K562 (cell line): ENCODE results near the gene ZNF200. TPM values are rescaled to one million over a fixed set of nuclear protein-coding genes. Genes with fewer than 3 reads are reported as not detected.
A peak's percentile ranks its signal among the peaks of the same experiment; 100 is the strongest.
"Not testable (repeated sequence)": the region's sequence is repeated elsewhere in the genome, so short reads cannot be mapped to it uniquely, and the experiment has no call there.

Source experiments
- ATAC-seq: fragments of 200-7000 bp; cut with Tn5 transposase; 3 replicates; pipeline ENCODE4 v1.9.1; 2020; ENCODE audit warnings: moderate library complexity
- BruUV-seq: library from RNA; stranded (reverse); fragments of 400-500 nt; replicated peaks from 2 replicates; lab custom pipeline; 2021; lab: Mats Ljungman, UMichigan
- CTCF ChIA-PET: fragments of 300-600 bp; formaldehyde crosslinking; extraction: SDS; loops from one replicate; lab custom pipeline; 2021; ENCODE audit warnings: low intra/inter-chr PET ratio; lab: Yijun Ruan, JAX
- POLR2A ChIA-PET: fragments of 300-600, 350-650 bp; sonication (Branson Sonifier 250); formaldehyde crosslinking; extraction: SDS; loops from one replicate; lab custom pipeline; 2021; ENCODE audit warnings: antibody characterized with exemption, inconsistent platforms; lab: Yijun Ruan, JAX
- DNase-seq, 4 experiments: peaks; one replicate each; pipeline versions ENCODE4 v3.0.0 to v3.0.0-alpha.2; 2011 to 2018; ENCODE audit warnings: low spot score in 3 of 4, mixed read lengths in 3 of 4; ENCODE audit errors: extremely low read depth in 1 of 4
- FAIRE-seq: peaks from 2 replicates; lab custom pipeline; 2011; peaks lifted over from hg19 to GRCh38; lab: Jason Lieb, UNC
- H2AFZ ChIP-seq: 2 replicates; pipeline ENCODE4 v1.6.0; 2011; ENCODE audit warnings: low read depth, low read length, control low read depth, inconsistent platforms
- H3K27ac ChIP-seq: fragments of 200-600 bp; 3 replicates; pipeline ENCODE4 v1.8.0; 2011; ENCODE audit warnings: low read depth, mild to moderate bottlenecking, control low read depth, inconsistent platforms, low read length, moderate library complexity, mixed read lengths; ENCODE audit errors: extremely low read depth
- H3K27me3 ChIP-seq, 2 experiments: fragments of 300-600 bp in 1 of 2; 2 replicates in 1 of 2; 3 replicates in 1 of 2; pipeline versions ENCODE4 v1.6.0 to v1.8.0; 2011; ENCODE audit warnings: inconsistent platforms in 2 of 2, low read length in 2 of 2, mild to moderate bottlenecking in 1 of 2, mixed read lengths in 1 of 2, moderate library complexity in 1 of 2; ENCODE audit not compliant: control insufficient read depth in 2 of 2, insufficient read depth in 2 of 2
- H3K36me3 ChIP-seq: fragments of 300-600 bp; 3 replicates; pipeline ENCODE4 v1.8.0; 2011; ENCODE audit warnings: mild to moderate bottlenecking, low read length, inconsistent platforms; ENCODE audit not compliant: control insufficient read depth, insufficient read depth
- H3K4me1 ChIP-seq, 2 experiments: fragments of 200-600 bp in 1 of 2; replicated peaks in 1 of 2; 2 replicates in 1 of 2; 3 replicates in 1 of 2; pipeline versions ENCODE4 v1.5.1 to v1.8.0; 2011; ENCODE audit warnings: inconsistent platforms in 2 of 2, low read length in 2 of 2, mild to moderate bottlenecking in 1 of 2, mixed read lengths in 1 of 2, moderate library complexity in 1 of 2; ENCODE audit not compliant: control insufficient read depth in 2 of 2, insufficient read depth in 2 of 2
- H3K4me2 ChIP-seq: 2 replicates; pipeline ENCODE4 v1.6.1; 2011; ENCODE audit warnings: low read length, control low read depth, inconsistent platforms, mixed read lengths; ENCODE audit not compliant: insufficient read depth
- H3K4me3 ChIP-seq: fragments of 200-600 bp; sonication (generic), shearing (Covaris generic); 2 replicates; pipeline ENCODE4 v1.5.1; 2016; ENCODE audit warnings: control low read depth, inconsistent platforms
- H3K79me2 ChIP-seq: fragments of 200-600 bp; 3 replicates; pipeline ENCODE4 v1.8.0; 2011; ENCODE audit warnings: low read length, inconsistent platforms; ENCODE audit not compliant: control insufficient read depth, insufficient read depth
- H3K9ac ChIP-seq, 2 experiments: 2 replicates each; pipeline versions ENCODE4 v1.6.0 to v1.6.1; 2011; ENCODE audit warnings: low read depth in 2 of 2, low read length in 2 of 2, control low read depth in 1 of 2, inconsistent platforms in 1 of 2, mild to moderate bottlenecking in 1 of 2, mixed read lengths in 1 of 2; ENCODE audit not compliant: insufficient read depth in 1 of 2
- H3K9me1 ChIP-seq: one replicate; pipeline ENCODE4 v1.6.0; 2011; ENCODE audit warnings: inconsistent platforms, mild to moderate bottlenecking, low read length, moderate library complexity; ENCODE audit not compliant: control insufficient read depth, insufficient read depth
- H3K9me3 ChIP-seq: replicated peaks from 2 replicates; pipeline ENCODE4 v1.5.1; 2011; ENCODE audit warnings: low read depth, low read length, inconsistent platforms; ENCODE audit not compliant: control insufficient read depth, insufficient read depth
- H4K20me1 ChIP-seq: replicated peaks from 2 replicates; pipeline ENCODE4 v1.6.1; 2011; ENCODE audit warnings: low read length, inconsistent platforms, mixed read lengths; ENCODE audit not compliant: control insufficient read depth, insufficient read depth
- ELK3 ChIP-seq: fragments of 450-650 bp; formaldehyde crosslinking; IDR thresholded peaks from 2 replicates; pipeline ENCODE4 v1.4.0; 2020; ENCODE audit warnings: mild to moderate bottlenecking
- EWSR1 ChIP-seq: fragments of 450-650 bp; IDR thresholded peaks from 2 replicates; pipeline ENCODE4 v1.6.1; 2018; ENCODE audit warnings: borderline replicate concordance, mild to moderate bottlenecking, low read depth, moderate library complexity; ENCODE audit not compliant: partially characterized antibody
- FOXJ3 ChIP-seq: sonication (generic); formaldehyde crosslinking; IDR thresholded peaks from 2 replicates; pipeline ENCODE4 v1.4.0; 2020; ENCODE audit warnings: mild to moderate bottlenecking, missing genetic modification reagents
- MCM5 ChIP-seq: fragments of 450-650 bp; IDR thresholded peaks from 2 replicates; pipeline ENCODE4 v1.6.1; 2016; ENCODE audit warnings: low read depth
- NCOA1 ChIP-seq: fragments of 450-650 bp; IDR thresholded peaks from 2 replicates; pipeline ENCODE4 v1.6.1; 2016; ENCODE audit warnings: low read depth
- POLR2H ChIP-seq: IDR thresholded peaks from 2 replicates; pipeline ENCODE4 v1.6.1; 2016; ENCODE audit warnings: missing genetic modification characterization, low read depth, mild to moderate bottlenecking, control low read depth, missing compliant biosample characterization, moderate library complexity
- SREBF2 ChIP-seq: sonication (generic); formaldehyde crosslinking; IDR thresholded peaks from 2 replicates; pipeline ENCODE4 v1.4.0; 2020; ENCODE audit warnings: mild to moderate bottlenecking, missing genetic modification reagents
- STAG1 ChIP-seq: sonication (generic); formaldehyde crosslinking; IDR thresholded peaks from 2 replicates; pipeline ENCODE4 v1.5.0; 2020; ENCODE audit warnings: missing genetic modification reagents, borderline replicate concordance
- TRIM25 ChIP-seq: fragments of 450-650 bp; IDR thresholded peaks from 2 replicates; pipeline ENCODE4 v1.7.0; 2016; ENCODE audit warnings: borderline replicate concordance
- ZNF324 ChIP-seq: fragments of 250-450 bp; sonication (Bioruptor Pico); IDR thresholded peaks from 2 replicates; pipeline ENCODE4 v1.4.0; 2020; ENCODE audit warnings: mild to moderate bottlenecking
- ZNF695 ChIP-seq: fragments of 450-650 bp; formaldehyde crosslinking; IDR thresholded peaks from 2 replicates; pipeline ENCODE4 v1.4.0; 2020; ENCODE audit warnings: mild to moderate bottlenecking, moderate library complexity
- ZNF79 ChIP-seq: fragments of 250-450 bp; sonication (Bioruptor Pico); IDR thresholded peaks from 2 replicates; pipeline ENCODE4 v1.4.0; 2020; ENCODE audit warnings: low read depth, mild to moderate bottlenecking, moderate library complexity
- WGBS: fragments of 100-300 bp; shearing (Covaris generic); methylation state at CpG from one replicate; pipeline ENCODE4 v1.1.6; 2016; ENCODE audit warnings: low coverage, mixed read lengths; ENCODE audit not compliant: insufficient coverage; ENCODE audit errors: missing lambda C conversion rate; 5-methylcytosine and 5-hydroxymethylcytosine counted together
- in situ Hi-C: fragments of 300-500 bp; cut with MboI; formaldehyde crosslinking; loops from 4 replicates; pipeline ENCODE4 v1.15.0; 2018; ENCODE audit warnings: inconsistent platforms, mixed read lengths
- intact Hi-C: fragments of 100-400 bp; cut with micrococcal nuclease; formaldehyde crosslinking; loops from 2 replicates; pipeline ENCODE4 v1.14.2; 2022
- polyA plus RNA-seq, 8 experiments: library from polyadenylated mRNA; depleted of rRNA in 4 of 8; stranded (reverse) in 5 of 8; unstranded in 3 of 8; fragments of >200 nt; fragmentation: Nextera tagmentation in 2 of 8; fragmentation: Illumina TruSeq in 1 of 8; extraction: Ambion mirVana in 2 of 8; extraction: Trizol in 1 of 8; gene quantifications; 2 replicates each; pipeline versions ENCODE4 v1.2.1 to v1.2.3, GENCODE V29; 2011 to 2014; ENCODE audit warnings: inconsistent platforms in 1 of 8, missing spikeins in 1 of 8
- total RNA-seq, 7 experiments: library from RNA; depleted of rRNA in 6 of 7; stranded (reverse); fragments of >200 nt in 6 of 7; fragmentation: Illumina TruSeq in 2 of 7; extraction: Trizol in 2 of 7; gene quantifications; 2 replicates each; pipeline versions ENCODE4 v1.2.1 to v1.2.3, GENCODE V29; 2011 to 2021; ENCODE audit warnings: low replicate concordance in 1 of 7

ZNF200 gene
- total and polyA plus RNA-seq, 9 of the 15 experiments (the other 6 are each of a cell fraction or from before 2014, with no cell fraction given), result 4.8 to 14.5 (median 9.2) TPM

GRCh38 chr16:3198334-3199072 is 36.5 kb downstream of the ZNF200 start:
- Histone ChIP-seq H3K27ac (no peak overlapping the region), H3K4me3 (no peak overlapping the region), H3K79me2 (no peaks in the 10 kb centered on the region), H2AFZ (no peak overlapping the region), H3K9me1 (no peaks in the 10 kb centered on the region), H3K27me3 (peaks cover 8 to 15% of the 10 kb centered on the region in 2 experiments), H3K9me3 (no peaks in the 10 kb centered on the region), H3K4me2 (no peak overlapping the region), H4K20me1 (no peaks in the 10 kb centered on the region), H3K36me3 (no peaks in the 10 kb centered on the region), H3K9ac (no peak overlapping the region; a peak in 1 of 4 replicates), H3K4me1 (peaks cover 3 to 13% of the 10 kb centered on the region in 2 experiments; a peak in 4 of 5 replicates)
- POLR2A ChIA-PET, result interaction anchor here (0.6 to 1.5 kb wide), 2 partner anchors 9 to 10 kb away, joined by 3 to 4 read pairs; no protein-coding TSS in a partner anchor
- CTCF ChIA-PET, result no interaction called here
- 5% methylated on average over 12 of the region's 13 CpGs for WGBS
- intact Hi-C loops, result no loop called here
- in situ Hi-C loops, result no loop called here
- ATAC-seq (peak; percentile 49), DNase-seq (no peak), FAIRE-seq (no peak)
- TF ChIP-seq TRIM25, result no peak
- no peak for TF ChIP-seq ZNF324 (CRISPR knock-in tag)
- no peak for TF ChIP-seq ELK3
- no peak for TF ChIP-seq ZNF79
- TF ChIP-seq MCM5, result no peak
- TF ChIP-seq STAG1 (CRISPR knock-in tag), result no peak
- TF ChIP-seq EWSR1, result no peak
- TF ChIP-seq SREBF2 (CRISPR knock-in tag), result no peak
- TF ChIP-seq POLR2H (tag), result no peak
- no peak for TF ChIP-seq FOXJ3
- no peak for TF ChIP-seq NCOA1
- no peak for TF ChIP-seq ZNF695
- BruUV-seq, result no TSS peak

- peak; percentile 42 for ATAC-seq
- POLR2A ChIA-PET, result interaction anchor here (0.6 to 1.5 kb wide), 3 partner anchors 10 to 13 kb away, joined by 3 to 4 read pairs (median 4); no protein-coding TSS in a partner anchor
- FAIRE-seq, H3K9me3 ChIP-seq, H3K9ac ChIP-seq, H3K4me2 ChIP-seq, H3K36me3 ChIP-seq, H3K4me3 ChIP-seq, DNase-seq, H3K79me2 ChIP-seq, H2AFZ ChIP-seq, in situ Hi-C loops, H3K27ac ChIP-seq, H4K20me1 ChIP-seq, intact Hi-C loops, H3K9me1 ChIP-seq, BruUV-seq, CTCF ChIA-PET: not testable (repeated sequence)
- H3K27me3 ChIP-seq, result peaks cover 6 to 10% of the 10 kb centered on the region in 2 experiments
- 0% methylated on average over 3 of the region's 3 CpGs for WGBS
- H3K4me1 ChIP-seq, result peaks cover 3 to 19% of the 10 kb centered on the region in 2 experiments; a peak in 4 of 5 replicates
Measured at GRCh38 chr16:3197694-3198333, 37.1 kb downstream of the ZNF200 start.
